ENCODE measurements around the gene ARHGEF37.
"Not testable (repeated sequence)": the region's sequence is repeated elsewhere in the genome, so short reads cannot be mapped to it uniquely, and the experiment has no call there.

GRCh38 chr5:149595105-149595504, 13.8 kb downstream of the ARHGEF37 start:
- TF ChIP-seq POLR2A, CTCF, EP300, POLR2AphosphoS5 (IDR thresholded peaks at IDR 0.05): not testable (repeated sequence)
